H1 (cell line): ENCODE results near the gene ATP13A3. TPM values are rescaled to one million over a fixed set of nuclear protein-coding genes. Genes with fewer than 3 reads are reported as not detected.

Experiments used
- CTCF ChIA-PET: fragments of 300-600 bp; sonication (Branson Sonifier 250); formaldehyde crosslinking; loops from one replicate; lab custom pipeline; 2021; ENCODE audit not compliant: partially characterized antibody; lab: Charles Lee
- POLR2A ChIA-PET: fragments of 300-600 bp; sonication (Branson Sonifier 250); formaldehyde crosslinking; loops from one replicate; lab custom pipeline; 2021; ENCODE audit warnings: inconsistent platforms; ENCODE audit not compliant: partially characterized antibody; lab: Charles Lee
- DNase-seq, 2 experiments: peaks; one replicate each; pipeline versions ENCODE4 v3.0.0 to v3.0.0-alpha.2; 2010 to 2022; ENCODE audit warnings: low spot score in 2 of 2, low read depth in 1 of 2, mixed read lengths in 1 of 2
- FAIRE-seq: peaks from 2 replicates; lab custom pipeline; 2011; peaks lifted over from hg19 to GRCh38; lab: Jason Lieb, UNC
- H2AFZ ChIP-seq: 2 replicates; pipeline ENCODE4 v1.8.1; 2012; ENCODE audit warnings: low read length, inconsistent platforms
- H2AK5ac ChIP-seq: 2 replicates; pipeline ENCODE4 v1.6.1; 2013; ENCODE audit warnings: low read depth, low read length
- H2BK120ac ChIP-seq: replicated peaks from 2 replicates; pipeline ENCODE3; 2013; ENCODE audit warnings: low read depth, low read length, inconsistent platforms
- H2BK12ac ChIP-seq: 2 replicates; pipeline ENCODE4 v1.6.1; 2013; ENCODE audit warnings: low read depth, low read length
- H2BK15ac ChIP-seq: 2 replicates; pipeline ENCODE4 v1.6.1; 2013; ENCODE audit warnings: low read length
- H2BK20ac ChIP-seq: 2 replicates; pipeline ENCODE4 v1.6.1; 2013; ENCODE audit warnings: low read length
- H2BK5ac ChIP-seq: 2 replicates; pipeline ENCODE4 v1.6.1; 2013; ENCODE audit warnings: low read depth, low read length
- H3K14ac ChIP-seq: 2 replicates; pipeline ENCODE4 v1.6.1; 2013; ENCODE audit warnings: inconsistent platforms; ENCODE audit not compliant: insufficient read length
- H3K18ac ChIP-seq: 2 replicates; pipeline ENCODE4 v1.6.1; 2013; ENCODE audit warnings: low read length; ENCODE audit errors: extremely low read depth
- H3K23ac ChIP-seq: 2 replicates; pipeline ENCODE4 v1.6.1; 2013; ENCODE audit warnings: inconsistent platforms; ENCODE audit not compliant: insufficient read length
- H3K23me2 ChIP-seq: 2 replicates; pipeline ENCODE4 v1.6.1; 2013; ENCODE audit warnings: low read depth, low read length
- H3K27ac ChIP-seq: 2 replicates; pipeline ENCODE4 v1.6.1; 2011; ENCODE audit warnings: low read depth, low read length, inconsistent platforms
- H3K27me3 ChIP-seq, 4 experiments: replicated peaks in 1 of 4; 1 replicate in 1 of 4; 2 replicates in 3 of 4; pipeline versions ENCODE4 v1.6.1 to v1.8.1; 2011 to 2013; ENCODE audit warnings: low read length in 3 of 4, mild to moderate bottlenecking in 3 of 4, inconsistent platforms in 2 of 4, mixed read lengths in 2 of 4, moderate library complexity in 1 of 4; ENCODE audit not compliant: control insufficient read depth in 3 of 4, insufficient read depth in 3 of 4; ENCODE audit errors: extremely low read depth in 1 of 4
- H3K36me3 ChIP-seq, 4 experiments: 2 replicates each; pipeline versions ENCODE4 v1.6.1 to v1.8.1; 2011 to 2013; ENCODE audit warnings: mild to moderate bottlenecking in 4 of 4, low read length in 3 of 4, moderate library complexity in 2 of 4, control low read depth in 1 of 4, inconsistent platforms in 1 of 4; ENCODE audit not compliant: insufficient read depth in 4 of 4, control insufficient read depth in 2 of 4
- H3K4ac ChIP-seq: replicated peaks from 2 replicates; pipeline ENCODE3; 2013; ENCODE audit warnings: low read length, low read depth, mixed read lengths, inconsistent platforms; ENCODE audit not compliant: insufficient read length
- H3K4me1 ChIP-seq, 4 experiments: replicated peaks in 1 of 4; 1 replicate in 1 of 4; 2 replicates in 3 of 4; pipeline versions ENCODE4 v1.6.1 to v1.8.1; 2011 to 2013; ENCODE audit warnings: low read length in 3 of 4, inconsistent platforms in 2 of 4, mixed read lengths in 1 of 4; ENCODE audit not compliant: insufficient read depth in 4 of 4, control insufficient read depth in 3 of 4
- H3K4me2 ChIP-seq, 2 experiments: 2 replicates each; pipeline versions ENCODE4 v1.6.1 to v1.8.1; 2011 to 2013; ENCODE audit warnings: low read depth in 2 of 2, low read length in 2 of 2, control low read depth in 1 of 2, inconsistent platforms in 1 of 2, mild to moderate bottlenecking in 1 of 2; ENCODE audit not compliant: insufficient read depth in 1 of 2
- H3K4me3 ChIP-seq, 4 experiments: fragments of 200-600, 300-600 bp in 1 of 4; sonication (generic), shearing (Covaris generic), sonication (Bioruptor Twin) in 1 of 4; 2 replicates each; pipeline versions ENCODE4 v1.5.1 to v1.8.1; 2011 to 2016; ENCODE audit warnings: low read length in 4 of 4, low read depth in 3 of 4, control low read depth in 2 of 4, inconsistent platforms in 2 of 4, mild to moderate bottlenecking in 2 of 4, mixed read lengths in 1 of 4, moderate library complexity in 1 of 4; ENCODE audit not compliant: insufficient read depth in 2 of 4; ENCODE audit errors: extremely low read depth in 1 of 4
- H3K56ac ChIP-seq: replicated peaks from 2 replicates; pipeline ENCODE3; 2013; ENCODE audit warnings: low read depth, mild to moderate bottlenecking, mixed read lengths, low read length, inconsistent platforms; ENCODE audit not compliant: insufficient read length
- H3K79me1 ChIP-seq: 2 replicates; pipeline ENCODE4 v1.6.1; 2013; ENCODE audit warnings: low read depth, low read length, control low read depth
- H3K79me2 ChIP-seq, 2 experiments: 2 replicates each; pipeline versions ENCODE4 v1.6.1 to v1.8.1; 2012 to 2013; ENCODE audit warnings: low read length in 2 of 2, mild to moderate bottlenecking in 2 of 2, inconsistent platforms in 1 of 2; ENCODE audit not compliant: insufficient read depth in 2 of 2, control insufficient read depth in 1 of 2
- H3K9ac ChIP-seq, 4 experiments: replicated peaks in 1 of 4; 1 replicate in 1 of 4; 2 replicates in 3 of 4; pipeline versions ENCODE4 v1.6.1 to v1.8.1; 2011 to 2013; ENCODE audit warnings: low read depth in 3 of 4, low read length in 3 of 4, control low read depth in 2 of 4, mild to moderate bottlenecking in 2 of 4, moderate library complexity in 2 of 4, inconsistent platforms in 1 of 4; ENCODE audit errors: extremely low read depth in 1 of 4
- H3K9me3 ChIP-seq, 2 experiments: 2 replicates each; pipeline versions ENCODE4 v1.6.1 to v1.8.1; 2012 to 2013; ENCODE audit warnings: mild to moderate bottlenecking in 2 of 2, moderate library complexity in 2 of 2, control low read depth in 1 of 2, inconsistent platforms in 1 of 2, low read depth in 1 of 2, low read length in 1 of 2, mixed read lengths in 1 of 2; ENCODE audit not compliant: insufficient read depth in 2 of 2
- H4K20me1 ChIP-seq, 2 experiments: replicated peaks in 1 of 2; 2 replicates each; pipeline versions ENCODE3 to v1.8.1; 2011 to 2013; ENCODE audit warnings: inconsistent platforms in 2 of 2, low read length in 2 of 2, mild to moderate bottlenecking in 1 of 2; ENCODE audit not compliant: insufficient read depth in 2 of 2, control insufficient read depth in 1 of 2
- H4K5ac ChIP-seq: 2 replicates; pipeline ENCODE4 v1.6.1; 2013; ENCODE audit warnings: low read length, low read depth, mixed read lengths, inconsistent platforms; ENCODE audit not compliant: insufficient read length
- H4K8ac ChIP-seq: 2 replicates; pipeline ENCODE4 v1.8.0; 2013; ENCODE audit warnings: mild to moderate bottlenecking, moderate library complexity, low read length, inconsistent platforms; ENCODE audit not compliant: insufficient read depth; ENCODE audit errors: extremely low read depth
- H4K91ac ChIP-seq: replicated peaks from 2 replicates; pipeline ENCODE3; 2013; ENCODE audit warnings: low read length, mixed read lengths, inconsistent platforms; ENCODE audit not compliant: insufficient read length
- CEBPB ChIP-seq: IDR thresholded peaks from 2 replicates; pipeline ENCODE4 v1.6.1; 2012; ENCODE audit warnings: low read depth, low read length
- CREB1 ChIP-seq: IDR thresholded peaks from 2 replicates; pipeline ENCODE4 v1.6.1; 2012; ENCODE audit warnings: inconsistent platforms
- CTBP2 ChIP-seq: IDR thresholded peaks from 2 replicates; pipeline ENCODE4 v1.7.0; 2011; ENCODE audit warnings: borderline replicate concordance, mild to moderate bottlenecking, moderate library complexity, mixed read lengths, low read length; ENCODE audit not compliant: insufficient read depth, insufficient read length
- GABPA ChIP-seq: IDR thresholded peaks from 2 replicates; pipeline ENCODE4 v1.6.1; 2011; ENCODE audit warnings: mild to moderate bottlenecking, low read length, moderate library complexity, borderline replicate concordance; ENCODE audit not compliant: insufficient read depth
- HDAC2 ChIP-seq, 2 experiments: fragments of 300-600 bp in 1 of 2; sonication (generic) in 1 of 2; IDR thresholded peaks; 2 replicates each; pipeline ENCODE4 v1.6.1; 2011 to 2012; ENCODE audit warnings: low read depth in 2 of 2, low read length in 2 of 2, mild to moderate bottlenecking in 2 of 2, moderate library complexity in 2 of 2, borderline replicate concordance in 1 of 2, inconsistent platforms in 1 of 2
- PHF8 ChIP-seq: fragments of 200-600 bp; sonication (generic); conservative IDR thresholded peaks from 2 replicates; pipeline ENCODE4 v1.7.1; 2012; ENCODE audit warnings: low read depth, mild to moderate bottlenecking, inconsistent platforms, low read length, moderate library complexity
- POLR2AphosphoS5 ChIP-seq: IDR thresholded peaks from 2 replicates; pipeline ENCODE4 v1.6.1; 2011; ENCODE audit warnings: low read depth, low read length
- RXRA ChIP-seq: IDR thresholded peaks from 2 replicates; pipeline ENCODE4 v1.6.1; 2011; ENCODE audit warnings: low read depth, mild to moderate bottlenecking, low read length, moderate library complexity; ENCODE audit not compliant: insufficient read depth
- SP1 ChIP-seq: IDR thresholded peaks from 2 replicates; pipeline ENCODE4 v1.6.1; 2011; ENCODE audit warnings: low read depth, low read length
- TBP ChIP-seq: IDR thresholded peaks from 2 replicates; pipeline ENCODE4 v1.6.1; 2011; ENCODE audit warnings: low read depth, low read length, improper control_type of control experiment
- WGBS, 2 experiments: shearing (Covaris generic) in 1 of 2; methylation state at CpG; one replicate each; pipeline versions ENCODE4 v1.1.6 to v1.1.7; 2013 to 2015; ENCODE audit warnings: low lambda C conversion rate in 2 of 2, mixed read lengths in 2 of 2, inconsistent platforms in 1 of 2, low coverage in 1 of 2, missing lambda C conversion rate in 1 of 2; ENCODE audit not compliant: insufficient replicate concordance in 2 of 2, insufficient coverage in 1 of 2, insufficient read length in 1 of 2; ENCODE audit errors: extremely low coverage in 1 of 2, missing lambda C conversion rate in 1 of 2; 5-methylcytosine and 5-hydroxymethylcytosine counted together
- polyA plus RNA-seq, 7 experiments: library from polyadenylated mRNA; depleted of rRNA in 3 of 7; stranded (reverse) in 5 of 7; unstranded in 2 of 7; fragments of >200 nt in 5 of 7; fragments of 200-250 nt in 2 of 7; gene quantifications; 1 replicate in 5 of 7; 2 replicates in 1 of 7; 4 replicates in 1 of 7; pipeline versions ENCODE4 v1.2.1 to v1.2.3, GENCODE V29; 2011 to 2013; ENCODE audit warnings: missing spikeins in 2 of 7, mixed read lengths in 2 of 7
- total RNA-seq: library from RNA; stranded (reverse); fragmentation: NEBNext Ultra II Directional; extraction: Animal tissue kit (Norgen Biotek cat#: 25700); gene quantifications from 2 replicates; pipeline ENCODE4 v1.2.1, GENCODE V29; 2021
- TF ChIP-seq, protein P1 (sequence below): IDR thresholded peaks from 2 replicates; pipeline ENCODE4 v1.6.1; 2012; ENCODE audit warnings: low read length, inconsistent platforms

ATP13A3 gene
- total and polyA plus RNA-seq, 2 of the 8 experiments (the other 6 are each of a cell fraction or from before 2014, with no cell fraction given) = 18.6 to 92.2 TPM

DNA sequence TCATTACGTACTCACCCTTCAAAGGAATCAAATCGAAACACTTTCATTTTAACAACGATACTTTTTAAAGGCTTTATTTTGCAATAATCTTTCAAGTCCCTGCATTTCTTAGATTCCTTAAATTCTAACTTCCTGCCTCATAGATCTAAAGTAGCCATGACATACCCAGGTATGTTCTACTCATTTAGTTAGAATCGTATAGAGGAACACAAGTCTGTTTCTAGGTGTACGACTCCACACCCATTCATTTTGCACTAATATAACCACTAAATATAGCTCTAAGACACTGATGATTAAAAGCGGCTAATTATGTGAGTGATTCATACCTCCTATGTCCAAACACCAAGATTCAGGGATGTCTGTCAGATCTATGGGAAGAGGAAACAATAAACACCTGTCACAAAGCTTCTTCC is 1.3 kb downstream of the ATP13A3 start:
- no peak overlapping the region for H2AK5ac ChIP-seq
- peaks cover 12 to 57% of the 10 kb centered on the region in 2 experiments for H3K79me2 ChIP-seq
- no peak overlapping the region for H2BK5ac ChIP-seq
- H2BK120ac ChIP-seq = no peak overlapping the region
- POLR2A ChIA-PET = interaction anchor here (1.0 to 2.0 kb wide), 8 partner anchors 9 to 129 kb away, joined by 3 to 11 read pairs (median 4); no protein-coding TSS in a partner anchor
- 75% methylated on average over 6 of the region's 6 CpGs; no CpG with 5 or more reads in 1 of the 2 experiments for whole genome bisulfite sequencing, 2 experiments
- H3K14ac ChIP-seq = no peak overlapping the region
- H3K23me2 ChIP-seq = peaks cover 8% of the 10 kb centered on the region; the same call in 1 of the 2 replicates
- no peak overlapping the region for H4K5ac ChIP-seq
- H3K4ac ChIP-seq = no peak overlapping the region
- H3K36me3 ChIP-seq = peaks cover 0 to 4% (median 1%) of the 10 kb centered on the region in 4 experiments; a peak in 1 of 8 replicates
- H2BK15ac ChIP-seq = no peak overlapping the region
- H2BK12ac ChIP-seq = no peak overlapping the region
- no peaks in the 10 kb centered on the region for H3K9me3 ChIP-seq
- no peak overlapping the region for H3K56ac ChIP-seq
- H3K18ac ChIP-seq = no peak overlapping the region
- peaks cover 0 to 6% (median 4%) of the 10 kb centered on the region in 4 experiments; a peak in 1 of 7 replicates for H3K27me3 ChIP-seq
- H3K4me1 ChIP-seq = peaks cover 0 to 2% (median 0%) of the 10 kb centered on the region in 4 experiments; a peak in 2 of 7 replicates
- FAIRE-seq (no peak), DNase-seq (no peak)
- no peak overlapping the region for H3K27ac ChIP-seq
- CTCF ChIA-PET = interaction anchor here (0.7 to 3.8 kb wide), 7 partner anchors 8 to 883 kb away, joined by 3 to 50 read pairs (median 3); no protein-coding TSS in a partner anchor
- no peak overlapping the region for H4K8ac ChIP-seq
- no peak overlapping the region for H2AFZ ChIP-seq
- peak overlapping the region; percentile 75 to 92 (median 84); a peak in 7 of 8 replicates for H3K4me3 ChIP-seq
- H3K79me1 ChIP-seq = no peaks in the 10 kb centered on the region
- no peak overlapping the region for H2BK20ac ChIP-seq
- H3K4me2 ChIP-seq = peak overlapping the region; percentile 71 to 99
- H4K20me1 ChIP-seq = peaks cover 1 to 9% of the 10 kb centered on the region in 2 experiments
- no peak overlapping the region; a peak in 2 of 7 replicates for H3K9ac ChIP-seq
- no peak overlapping the region for H4K91ac ChIP-seq
- no peak overlapping the region for H3K23ac ChIP-seq
- no peak for TF ChIP-seq HDAC2 (IDR thresholded peaks at IDR 0.05; ENCODE audit: borderline replicate concordance in 1 of 2, low read depth in 2 of 2, low read length in 2 of 2)
- no peak for TF ChIP-seq SP1
- TF ChIP-seq CTBP2 = no peak
- TF ChIP-seq CREB1 = no peak
- TF ChIP-seq RXRA = no peak
- TF ChIP-seq POLR2AphosphoS5 = no peak
- TF ChIP-seq, protein P1, sequence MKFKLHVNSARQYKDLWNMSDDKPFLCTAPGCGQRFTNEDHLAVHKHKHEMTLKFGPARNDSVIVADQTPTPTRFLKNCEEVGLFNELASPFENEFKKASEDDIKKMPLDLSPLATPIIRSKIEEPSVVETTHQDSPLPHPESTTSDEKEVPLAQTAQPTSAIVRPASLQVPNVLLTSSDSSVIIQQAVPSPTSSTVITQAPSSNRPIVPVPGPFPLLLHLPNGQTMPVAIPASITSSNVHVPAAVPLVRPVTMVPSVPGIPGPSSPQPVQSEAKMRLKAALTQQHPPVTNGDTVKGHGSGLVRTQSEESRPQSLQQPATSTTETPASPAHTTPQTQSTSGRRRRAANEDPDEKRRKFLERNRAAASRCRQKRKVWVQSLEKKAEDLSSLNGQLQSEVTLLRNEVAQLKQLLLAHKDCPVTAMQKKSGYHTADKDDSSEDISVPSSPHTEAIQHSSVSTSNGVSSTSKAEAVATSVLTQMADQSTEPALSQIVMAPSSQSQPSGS = no peak
- TF ChIP-seq CEBPB = no peak
- no peak for TF ChIP-seq TBP
- no peak for TF ChIP-seq PHF8
- no peak for TF ChIP-seq GABPA
